ENCODE measurements around the gene SORL1.

- TF ChIP-seq ZNF311 (CRISPR knock-in tag; IDR thresholded peaks at IDR 0.05) (no peak), SMC3 (conservative IDR thresholded peaks at IDR 0.05; ENCODE audit: insufficient read depth, low read depth, low read length) (no peak), ZNF584 (CRISPR knock-in tag; IDR thresholded peaks at IDR 0.05; ENCODE audit: low read depth) (no peak), POLR2A (conservative IDR thresholded peaks at IDR 0.05) (no peak), POLR2AphosphoS5 (IDR thresholded peaks at IDR 0.05; ENCODE audit: control insufficient read depth, insufficient read depth, low read depth, low read length) (no peak), PYGO2 (tag; IDR thresholded peaks at IDR 0.05) (no peak), EP300 (IDR thresholded peaks at IDR 0.05; ENCODE audit: low read length) (no peak), PURB (CRISPR knock-in tag; IDR thresholded peaks at IDR 0.05; ENCODE audit: low read depth) (no peak), CTCF (IDR thresholded peaks at IDR 0.05 in 2 of 3, conservative IDR thresholded peaks at IDR 0.05 in 1 of 3; ENCODE audit: insufficient read depth in 2 of 3, low read depth in 1 of 3, low read length in 3 of 3) (no peak), ZNF398 (CRISPR knock-in tag; IDR thresholded peaks at IDR 0.05) (no peak)
Measured at GRCh38 chr11:121551463-121551862, 99.3 kb downstream of the SORL1 start.
